Activated gamma-delta T cell treated with anti-CD3 and anti-CD28 coated beads, Interleukin-2, amount 50 U/mL, for 16 hours (primary cell): Measurements from ENCODE around the gene SHISAL2A.

Source experiments
- DNase-seq: peaks from one replicate; pipeline ENCODE4 v3.0.0-alpha.2; 2020; ENCODE audit warnings: low read depth

The SHISAL2A gene

DNA sequence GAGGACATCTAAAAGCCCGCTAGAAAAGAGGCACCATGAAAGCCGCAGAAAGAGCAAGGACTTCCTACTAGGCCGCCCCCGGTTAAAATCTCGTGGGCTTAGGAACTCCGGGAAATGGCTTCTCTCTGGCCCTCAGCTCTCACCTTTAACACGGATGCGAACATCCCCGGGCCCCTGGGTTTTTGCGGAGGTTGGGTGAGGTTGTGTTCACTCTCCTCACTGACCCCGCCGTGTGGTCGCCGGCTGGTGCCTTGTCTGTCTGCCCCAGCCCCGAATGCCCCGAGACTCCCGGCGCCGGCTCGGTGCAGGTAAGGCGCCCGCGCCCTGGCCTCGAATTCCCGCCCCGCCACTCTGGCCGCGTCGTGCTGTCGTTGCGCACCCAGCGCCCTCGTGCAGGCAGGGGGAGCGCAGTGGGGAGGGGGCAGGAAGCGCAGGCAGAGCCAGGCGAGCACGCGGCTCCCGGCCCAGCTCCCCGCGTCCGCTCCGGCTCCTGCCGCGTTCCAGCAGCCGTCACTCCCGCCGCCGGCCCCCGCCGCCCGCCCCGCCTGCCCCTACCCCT is at the start of gene SHISAL2A:
Gene SHISAL2A (plus strand): TSS at position 437 of the 559 bp plus-strand sequence. CDS start 326 bp downstream, outside the sequence.
- DNase-seq: peak; percentile 41

DNA sequence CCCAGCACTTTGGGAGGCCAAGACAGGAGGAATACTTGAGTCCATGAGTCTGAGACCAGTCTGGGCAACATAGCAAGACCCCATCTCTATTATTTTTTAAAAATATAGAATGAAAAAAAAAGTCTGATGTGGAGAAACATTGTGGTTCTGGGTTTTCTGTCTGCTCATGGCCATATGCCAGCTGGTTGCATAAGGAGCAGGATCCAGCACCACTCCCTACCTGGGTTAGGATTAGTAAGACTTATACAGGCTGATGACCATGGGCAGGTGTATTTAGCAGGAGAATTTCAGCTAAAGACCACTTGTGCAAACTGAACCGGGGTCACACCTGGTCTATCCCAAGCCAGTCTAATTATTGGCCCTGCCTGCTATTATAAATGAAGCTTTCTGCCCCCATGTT is 47.5 kb upstream of the SHISAL2A start:
- DNase-seq: no peak

DNA sequence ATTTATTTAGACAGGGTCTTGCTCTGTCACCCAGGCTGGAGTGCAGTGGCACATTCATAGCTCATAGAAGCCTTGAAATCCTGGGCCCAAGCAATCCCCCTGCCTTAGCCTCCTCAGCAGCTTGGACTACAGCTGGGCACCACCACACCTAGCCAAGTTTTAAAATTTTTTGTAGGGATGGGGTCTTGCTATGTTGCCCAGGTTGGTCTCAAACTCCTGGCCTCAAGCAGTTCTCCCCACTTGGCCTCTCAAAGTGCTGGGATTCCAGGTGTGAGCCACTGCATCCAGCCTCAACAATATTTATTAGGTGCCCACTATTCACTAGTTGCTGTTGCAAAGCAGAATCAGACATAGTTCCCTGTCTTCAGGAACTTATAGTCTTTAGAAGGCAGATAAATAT is 44.9 kb upstream of the SHISAL2A start:
- DNase-seq: no peak

DNA sequence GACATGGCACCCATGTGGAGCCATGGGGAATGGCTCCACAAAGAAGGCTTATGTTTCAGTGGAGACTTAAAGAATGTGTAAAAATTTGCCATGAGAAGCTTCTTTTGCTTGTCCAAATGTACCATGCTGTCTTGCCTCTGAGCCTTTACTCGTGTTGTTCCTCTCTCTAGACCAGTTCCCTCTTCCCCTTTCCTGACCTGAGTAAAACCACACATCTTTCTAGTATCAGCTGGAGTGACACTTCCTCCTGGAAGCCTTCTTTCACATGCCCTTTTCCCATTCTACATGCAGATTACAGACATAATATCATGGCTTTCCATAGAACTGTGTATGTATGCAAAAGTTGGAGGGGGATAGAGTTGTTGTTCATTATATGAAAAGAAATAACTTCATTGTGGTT is 44.4 kb upstream of the SHISAL2A start:
- DNase-seq: no peak

DNA sequence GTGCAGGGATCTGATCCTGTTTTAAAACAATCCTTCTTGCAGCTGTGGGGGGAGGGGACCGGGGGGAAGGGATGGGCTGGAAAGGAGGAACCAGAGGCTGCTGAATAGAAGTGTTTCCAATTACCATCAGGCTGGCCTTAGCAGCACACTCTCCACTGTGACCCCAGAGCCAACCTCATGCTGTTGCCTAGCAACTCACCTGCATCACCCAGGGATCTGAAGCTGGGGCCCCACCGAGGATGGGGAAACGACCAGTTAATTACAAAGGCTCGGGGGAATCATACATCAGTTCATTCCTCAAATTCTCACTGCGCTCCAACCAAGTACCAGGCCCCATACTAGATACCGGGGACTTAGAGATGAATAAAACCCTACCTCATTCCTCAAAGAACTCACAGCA is 42.7 kb upstream of the SHISAL2A start:
- DNase-seq: no peak

DNA sequence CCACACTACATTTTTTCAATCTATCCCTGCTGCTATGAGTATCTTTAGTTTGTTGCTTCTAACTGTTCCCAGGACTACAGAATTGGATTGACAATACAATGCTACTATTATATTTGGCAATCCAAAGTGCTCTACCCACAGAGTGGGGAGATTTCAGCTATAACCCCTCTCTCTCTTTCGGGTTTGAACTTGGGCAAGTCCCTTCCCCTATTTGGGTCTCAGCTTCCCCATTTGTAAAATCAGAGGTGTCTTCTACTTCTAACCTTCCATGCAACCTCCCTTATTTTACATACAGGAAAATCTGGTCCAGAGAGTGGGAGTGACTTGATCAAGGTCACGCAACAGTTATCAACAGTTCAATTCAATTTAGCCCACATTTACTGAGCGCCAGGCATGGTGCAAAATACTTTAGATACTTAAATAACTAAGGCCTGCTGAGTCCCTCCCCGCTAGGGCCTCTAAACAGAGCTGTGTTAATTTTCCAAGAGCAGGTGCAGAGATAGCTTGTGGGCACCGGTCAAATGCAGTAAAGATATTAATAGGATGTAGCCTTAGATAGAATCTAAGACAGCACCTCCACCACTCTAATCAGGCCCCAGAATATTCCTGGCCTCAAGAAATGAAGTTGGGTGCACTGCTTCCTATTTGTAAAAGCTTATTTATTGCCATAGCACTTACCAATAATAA is 40.2 kb upstream of the SHISAL2A start:
- DNase-seq: no peak

DNA sequence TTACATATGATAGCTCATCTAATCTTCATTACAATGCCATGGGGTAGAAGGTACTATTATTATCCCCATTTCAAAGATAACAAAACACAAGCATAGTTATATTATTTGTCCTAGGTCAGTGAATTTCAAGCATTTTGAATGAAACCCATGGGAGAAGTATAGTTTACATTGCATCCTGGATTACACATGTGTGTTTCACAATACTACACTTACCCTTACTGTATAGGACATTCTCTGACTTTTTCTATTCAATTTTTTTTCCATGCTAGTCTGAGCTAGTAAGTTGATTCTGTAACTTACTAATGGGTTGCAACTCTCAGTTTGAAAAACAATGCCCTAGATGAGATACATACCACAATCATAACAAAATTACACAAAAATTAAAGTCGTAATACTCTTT is 39.5 kb upstream of the SHISAL2A start:
- DNase-seq: no peak

DNA sequence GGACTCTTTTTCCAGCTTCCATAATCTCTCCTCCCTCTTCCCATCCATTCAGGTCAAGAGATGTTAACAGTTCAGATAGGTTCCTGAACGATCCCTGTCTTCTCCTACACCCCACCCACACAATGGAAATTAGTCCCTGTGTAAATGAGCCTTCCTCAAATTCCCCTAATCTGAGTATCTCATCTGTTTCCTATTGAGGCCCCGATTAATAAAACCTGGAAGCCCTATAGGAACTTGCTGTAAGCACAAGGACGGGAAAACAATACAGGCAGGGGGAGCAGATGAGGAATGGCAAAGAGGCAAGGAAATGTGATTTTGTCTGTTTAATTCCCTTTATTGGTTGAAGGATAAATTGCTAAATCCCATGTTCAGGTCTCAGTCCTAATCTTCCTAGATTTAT is 37.9 kb upstream of the SHISAL2A start:
- no peak for DNase-seq

DNA sequence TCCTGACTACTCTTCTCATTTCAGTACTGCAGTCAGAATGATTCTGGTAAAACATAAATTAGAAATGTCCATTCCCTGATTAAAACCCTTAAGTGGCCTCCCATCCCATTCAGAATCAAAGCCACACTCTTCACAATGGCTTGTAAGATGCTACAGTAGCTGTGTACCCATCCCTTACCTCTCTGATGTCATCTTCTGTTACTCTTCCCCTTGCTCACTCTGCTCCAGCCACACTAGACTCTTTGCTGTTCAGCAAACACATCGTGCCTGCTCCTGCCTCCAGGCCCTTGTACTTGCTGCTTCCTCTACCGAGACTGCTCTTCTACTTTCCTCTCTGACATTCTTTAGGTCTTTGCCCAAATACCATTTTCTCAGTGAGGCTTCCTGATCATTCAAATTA is 35.1 kb upstream of the SHISAL2A start:
- no peak for DNase-seq

DNA sequence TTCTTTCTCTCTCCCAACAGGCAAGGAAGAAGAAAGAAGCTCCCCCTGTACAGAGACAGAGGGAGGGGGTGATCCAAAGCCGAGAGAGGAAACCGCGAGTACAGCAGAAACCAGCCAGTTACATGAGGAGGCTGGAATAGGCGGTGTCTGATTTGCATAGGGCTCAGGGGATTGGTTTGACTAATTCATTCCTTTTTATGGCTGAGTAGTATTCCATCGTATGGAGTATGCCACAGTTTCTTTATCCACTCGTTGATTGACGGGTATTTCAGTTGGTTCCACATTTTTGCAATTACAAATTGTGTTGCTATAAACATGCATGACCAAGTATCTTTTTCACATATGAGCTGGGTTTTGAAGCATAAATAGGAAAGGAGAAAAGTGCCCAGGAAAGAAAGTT is 34.2 kb upstream of the SHISAL2A start:
- no peak for DNase-seq

DNA sequence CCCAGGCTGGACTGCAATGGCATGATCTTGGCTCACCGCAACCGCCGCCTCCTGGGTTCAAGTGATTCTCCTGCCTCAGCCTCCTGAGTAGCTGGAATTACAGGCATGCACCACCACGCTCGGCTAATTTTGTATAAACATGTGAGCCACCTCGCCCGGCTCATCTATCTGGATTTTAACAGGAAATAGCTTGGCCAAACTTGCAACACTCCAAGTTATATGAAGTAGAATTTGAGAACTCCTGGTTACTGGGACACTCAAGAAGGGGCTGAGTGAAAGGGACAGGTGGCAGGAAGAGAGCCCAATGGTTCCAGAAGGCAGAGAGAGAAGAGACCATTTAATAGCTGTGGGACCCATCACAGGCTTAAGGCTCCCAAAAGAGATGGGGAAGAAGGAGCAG is 33.7 kb upstream of the SHISAL2A start:
- DNase-seq: no peak

DNA sequence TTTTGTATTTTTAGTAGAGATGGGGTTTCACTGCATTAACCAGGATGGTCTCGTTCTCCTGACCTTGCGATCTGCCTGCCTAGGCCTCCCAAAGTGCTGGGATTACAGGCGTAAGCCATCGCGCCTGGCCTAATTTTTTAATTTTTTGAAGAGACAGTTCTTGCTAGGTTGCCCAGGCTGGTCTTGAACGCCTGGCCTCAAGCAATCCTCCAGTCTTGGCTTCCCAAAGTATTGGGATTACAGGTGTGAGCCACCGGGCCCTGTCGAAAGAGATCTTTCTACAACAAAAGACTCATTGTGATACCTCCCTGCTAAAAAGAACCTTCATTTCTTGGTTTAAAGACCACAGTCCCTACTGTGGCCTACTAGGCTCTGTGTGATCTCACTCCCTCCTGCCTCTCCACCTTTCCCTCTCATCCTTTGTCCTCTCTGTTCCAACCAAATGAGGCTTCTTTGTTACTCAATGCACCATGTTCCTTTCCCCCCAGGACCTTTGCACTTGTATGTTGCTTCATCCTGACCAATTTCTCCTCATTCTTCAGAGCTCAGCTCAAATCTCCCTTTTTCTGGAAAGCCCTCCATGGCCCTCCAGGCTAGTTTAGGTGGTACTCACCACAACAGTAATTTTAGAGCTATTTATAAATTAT is 32.3 kb upstream of the SHISAL2A start:
- DNase-seq: no peak

DNA sequence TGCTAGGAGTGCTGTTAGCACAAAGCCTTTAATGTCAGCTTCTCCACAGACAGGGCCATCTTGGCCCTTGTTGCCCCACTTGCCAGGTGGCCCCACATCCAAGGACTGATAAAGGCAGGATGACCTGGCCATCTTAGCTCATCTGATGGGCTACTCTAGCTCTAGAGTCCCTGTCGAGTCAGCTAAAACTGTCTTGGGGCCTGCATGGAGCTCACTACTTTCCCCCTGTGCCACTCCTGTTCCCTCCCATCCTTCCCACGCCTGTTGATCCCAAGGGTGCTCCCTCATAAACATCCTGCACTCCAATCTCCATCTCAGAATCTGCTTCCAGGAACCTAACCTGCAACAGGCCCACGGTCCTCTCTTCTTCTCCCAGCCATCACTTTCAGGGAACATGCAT is 31.4 kb upstream of the SHISAL2A start:
- no peak for DNase-seq

DNA sequence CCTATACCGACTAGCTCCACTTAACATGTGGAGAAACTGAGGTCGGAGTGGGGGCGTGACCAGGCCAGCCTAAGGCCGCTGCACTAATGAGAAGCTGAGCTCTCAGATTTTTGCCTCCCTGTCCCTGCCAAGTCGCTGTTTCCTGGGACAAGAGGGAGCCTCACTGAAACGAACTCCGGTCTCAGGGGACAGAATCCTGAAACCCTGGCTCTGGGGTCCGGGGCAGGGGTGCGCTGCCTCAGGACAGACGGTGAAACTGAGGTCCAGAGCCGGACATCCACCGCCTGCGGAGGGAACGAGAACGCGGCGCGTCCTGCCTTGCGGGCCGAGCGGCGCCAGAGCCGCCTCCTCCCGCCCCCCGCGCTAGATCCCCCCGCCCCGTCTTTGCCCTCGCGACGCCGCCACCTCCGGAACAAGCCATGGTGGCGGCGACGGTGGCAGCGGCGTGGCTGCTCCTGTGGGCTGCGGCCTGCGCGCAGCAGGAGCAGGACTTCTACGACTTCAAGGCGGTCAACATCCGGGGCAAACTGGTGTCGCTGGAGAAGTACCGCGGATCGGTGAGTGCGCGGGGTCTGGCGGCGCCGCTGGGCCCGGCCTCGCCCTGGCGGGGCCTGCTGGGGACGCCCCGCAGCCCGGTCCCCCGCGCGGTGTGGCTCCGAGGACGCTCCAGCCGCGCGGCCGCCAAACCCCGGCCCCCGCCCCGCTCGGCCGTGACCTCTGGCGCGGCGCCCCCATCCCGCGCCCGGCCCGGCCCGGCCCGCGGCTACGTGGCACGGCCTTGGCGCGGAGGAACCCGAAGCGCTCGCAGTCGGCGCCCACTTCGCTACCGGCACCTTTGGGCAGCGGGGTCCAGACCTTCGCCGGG is 30.7 kb upstream of the SHISAL2A start, which contains the start of gene GPX7:
Gene GPX7 (plus strand): TSS at position 381 of the 865 bp plus-strand sequence. CDS start 39 bp downstream, at position 420.
- peak; percentile 38 for DNase-seq

DNA sequence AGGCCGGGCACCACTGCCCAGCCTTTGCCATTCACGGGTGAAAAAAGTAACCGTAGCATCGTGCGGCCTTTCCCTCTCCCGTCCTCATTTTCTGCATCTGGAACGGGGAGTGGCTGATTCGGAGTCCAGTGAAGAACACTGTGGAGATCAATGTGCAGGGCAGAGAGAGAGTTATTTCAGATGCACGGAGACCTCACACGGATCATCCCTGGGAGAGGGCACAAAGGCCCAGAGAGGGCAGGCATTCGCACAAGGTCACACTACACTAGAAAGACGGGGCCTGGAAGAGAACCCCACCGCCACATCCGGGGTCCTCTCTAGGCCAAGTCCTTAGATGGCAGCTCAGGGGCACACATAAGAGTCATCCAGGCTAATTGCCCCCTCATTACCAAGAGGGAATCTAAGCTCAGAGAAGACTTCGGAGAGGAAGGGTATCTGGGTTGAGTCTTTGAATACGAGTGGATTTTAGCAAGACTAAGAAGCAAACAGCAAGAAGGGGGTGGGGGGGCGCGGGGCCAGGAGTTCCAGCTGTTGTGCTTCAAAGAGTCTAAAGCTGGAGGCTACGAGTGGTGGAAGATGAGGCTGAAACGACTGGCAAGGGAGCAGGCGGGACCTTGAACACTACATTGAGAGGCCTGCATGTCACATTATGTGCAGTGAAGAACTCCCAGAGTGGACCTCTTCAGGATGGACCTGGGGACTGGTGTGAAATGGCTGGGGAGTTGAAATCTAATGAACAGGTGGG is 29.9 kb upstream of the SHISAL2A start:
- DNase-seq: no peak

DNA sequence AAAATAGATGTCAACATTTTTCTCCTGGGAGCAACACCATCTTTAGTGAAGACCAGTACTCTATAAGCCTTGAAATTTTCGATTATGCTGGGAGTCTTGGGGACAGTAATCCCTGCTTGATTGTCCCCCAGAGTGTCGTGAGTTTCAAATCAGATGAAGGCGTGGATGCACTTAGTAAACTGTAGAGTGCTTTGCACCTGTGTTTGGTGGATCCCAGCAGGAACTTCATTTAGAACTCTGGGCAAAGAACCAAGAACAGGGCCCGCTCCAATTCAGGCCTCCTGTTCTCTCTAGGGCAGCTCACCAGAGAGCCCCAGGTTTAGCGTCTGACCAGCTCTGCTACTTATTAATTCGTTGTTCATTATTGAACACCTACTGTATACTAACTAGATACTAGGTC is 29.3 kb upstream of the SHISAL2A start:
- no peak for DNase-seq

DNA sequence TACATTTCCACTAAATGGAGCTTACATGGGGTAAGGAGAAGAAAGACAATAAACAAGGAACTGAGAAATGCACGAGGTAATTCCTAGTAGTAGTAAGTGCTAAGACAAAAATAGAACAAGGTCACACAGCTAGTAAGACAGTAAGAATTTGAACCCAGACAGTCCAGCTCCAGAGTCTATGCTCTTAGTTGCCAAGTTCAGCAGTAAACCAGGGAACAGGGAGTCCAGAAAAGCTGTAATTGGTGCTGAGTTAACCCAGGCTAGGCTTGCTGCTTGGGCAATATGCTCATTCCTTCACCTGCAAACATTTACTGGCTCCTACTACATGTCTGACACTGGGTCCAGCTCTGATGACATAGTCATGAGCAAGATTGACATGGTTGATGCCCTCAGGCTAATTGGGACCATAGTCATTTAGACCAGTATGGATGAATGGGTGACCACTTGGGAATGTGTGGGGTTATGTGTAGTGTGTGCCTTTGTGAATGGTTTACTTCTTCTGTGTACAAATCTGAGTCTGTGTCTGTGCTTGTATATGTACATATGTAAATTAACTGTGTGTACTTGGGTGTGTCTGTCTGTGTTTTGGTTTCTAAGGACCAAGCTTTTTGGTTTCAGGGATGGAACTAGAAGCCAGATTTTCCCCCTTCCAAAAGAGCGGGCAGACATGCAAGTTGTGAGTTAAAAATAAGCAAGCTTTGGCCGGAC is 28.8 kb upstream of the SHISAL2A start:
- no peak for DNase-seq

DNA sequence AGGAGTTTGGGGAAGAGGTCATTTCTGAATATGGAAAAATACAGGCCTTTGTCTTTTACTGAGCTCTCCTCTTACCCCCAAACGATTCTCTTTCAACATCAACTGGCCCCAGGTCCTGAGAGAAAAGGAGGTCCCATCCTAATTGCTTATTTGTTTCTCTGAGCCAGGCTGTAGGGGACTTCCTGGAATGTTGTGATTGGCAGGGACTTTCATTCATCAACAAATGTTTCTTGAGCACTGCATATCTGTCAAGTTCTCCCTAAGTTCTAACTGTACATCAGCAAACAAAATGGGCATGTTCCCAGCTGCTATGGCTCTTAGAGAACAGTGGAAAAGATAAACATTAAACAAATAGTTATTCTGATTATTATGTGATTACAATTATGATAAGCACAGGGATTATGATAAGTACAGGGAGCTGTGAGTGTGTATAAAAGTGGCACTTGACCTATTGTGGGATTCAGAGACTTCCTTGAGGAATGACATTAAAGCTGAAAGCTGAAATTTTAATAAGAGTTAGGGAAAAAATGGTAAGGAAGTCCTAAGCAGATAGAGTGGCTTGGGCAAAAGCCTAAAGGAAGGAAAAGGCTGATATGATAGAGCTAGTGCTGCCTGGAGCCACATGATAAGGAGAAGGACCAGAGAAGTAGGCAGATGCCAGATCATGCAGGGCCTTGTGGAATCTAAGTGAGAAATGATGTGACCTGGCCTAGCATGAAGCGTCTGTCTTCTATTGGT is 19.2 kb upstream of the SHISAL2A start:
- no peak for DNase-seq

DNA sequence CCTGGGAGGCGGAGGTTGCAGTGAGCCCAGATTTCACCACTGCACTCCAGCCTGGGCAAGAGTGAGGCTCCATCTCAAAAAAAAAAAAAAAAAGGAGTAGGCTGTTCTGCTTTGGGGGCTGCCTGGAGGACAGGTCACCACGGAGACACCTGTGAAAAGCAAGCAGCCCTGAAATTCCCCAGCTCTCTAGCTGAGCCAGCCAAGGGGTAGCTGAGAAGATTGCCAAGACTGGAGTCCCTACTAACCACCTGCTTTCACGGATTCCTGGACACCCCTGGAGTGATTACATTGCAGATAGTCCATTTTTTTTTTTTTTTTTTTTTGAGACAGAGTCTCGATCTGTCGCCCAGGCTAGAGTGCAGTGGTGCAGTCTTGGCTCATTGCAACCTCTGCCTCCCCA is 18.3 kb upstream of the SHISAL2A start:
- no peak for DNase-seq

DNA sequence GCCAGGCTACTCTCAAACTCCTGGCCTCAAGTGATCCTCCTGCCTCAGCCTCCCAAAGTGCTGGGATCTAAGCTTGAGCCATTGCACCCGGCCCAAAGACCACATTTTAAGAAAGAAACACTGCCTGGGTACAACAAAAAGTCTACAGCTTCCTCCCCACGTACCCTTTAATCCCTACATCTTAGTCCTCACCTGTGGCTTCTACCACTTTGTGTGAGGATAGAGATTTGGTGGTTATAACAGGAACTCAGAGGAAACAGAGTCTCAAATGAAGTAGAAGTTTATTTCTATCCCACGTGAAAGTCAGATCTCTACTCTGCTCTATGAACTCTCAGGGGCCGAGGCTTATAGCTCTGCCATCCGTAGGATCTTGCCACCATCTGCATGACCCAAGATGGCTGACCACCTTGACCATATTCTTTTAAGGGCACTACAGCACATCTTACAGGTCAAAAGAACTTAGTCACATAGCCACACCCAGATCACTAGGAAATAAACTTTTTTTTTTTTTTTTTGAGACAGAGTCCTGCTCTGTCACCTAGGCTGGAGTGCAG is 17.4 kb upstream of the SHISAL2A start:
- no peak for DNase-seq
